RWPE1 (cell line): ENCODE data around the gene RGS19.

Source experiments
- CTCF ChIA-PET: fragments of 350-600 bp; sonication (Branson Sonifier 250); formaldehyde crosslinking; extraction: SDS; loops from one replicate; lab custom pipeline; 2021; lab: Yijun Ruan, JAX
- POLR2A ChIA-PET: fragments of 400-600 bp; formaldehyde crosslinking; extraction: SDS; loops from one replicate; lab custom pipeline; 2020; ENCODE audit warnings: antibody characterized with exemption; ENCODE audit not compliant: low non-redundant PET; lab: Yijun Ruan, JAX
- DNase-seq: peaks from one replicate; pipeline ENCODE4 v3.0.0; 2012; ENCODE audit warnings: low spot score
- H3K27ac ChIP-seq: fragments of 450-650 bp; 2 replicates; pipeline ENCODE4 v1.5.1; 2017
- TF ChIP-seq, protein P1 (sequence below): fragments of 450-650 bp; conservative IDR thresholded peaks from 2 replicates; pipeline ENCODE4 v1.5.1; 2017; ENCODE audit warnings: low read depth, mild to moderate bottlenecking

Gene RGS19

DNA sequence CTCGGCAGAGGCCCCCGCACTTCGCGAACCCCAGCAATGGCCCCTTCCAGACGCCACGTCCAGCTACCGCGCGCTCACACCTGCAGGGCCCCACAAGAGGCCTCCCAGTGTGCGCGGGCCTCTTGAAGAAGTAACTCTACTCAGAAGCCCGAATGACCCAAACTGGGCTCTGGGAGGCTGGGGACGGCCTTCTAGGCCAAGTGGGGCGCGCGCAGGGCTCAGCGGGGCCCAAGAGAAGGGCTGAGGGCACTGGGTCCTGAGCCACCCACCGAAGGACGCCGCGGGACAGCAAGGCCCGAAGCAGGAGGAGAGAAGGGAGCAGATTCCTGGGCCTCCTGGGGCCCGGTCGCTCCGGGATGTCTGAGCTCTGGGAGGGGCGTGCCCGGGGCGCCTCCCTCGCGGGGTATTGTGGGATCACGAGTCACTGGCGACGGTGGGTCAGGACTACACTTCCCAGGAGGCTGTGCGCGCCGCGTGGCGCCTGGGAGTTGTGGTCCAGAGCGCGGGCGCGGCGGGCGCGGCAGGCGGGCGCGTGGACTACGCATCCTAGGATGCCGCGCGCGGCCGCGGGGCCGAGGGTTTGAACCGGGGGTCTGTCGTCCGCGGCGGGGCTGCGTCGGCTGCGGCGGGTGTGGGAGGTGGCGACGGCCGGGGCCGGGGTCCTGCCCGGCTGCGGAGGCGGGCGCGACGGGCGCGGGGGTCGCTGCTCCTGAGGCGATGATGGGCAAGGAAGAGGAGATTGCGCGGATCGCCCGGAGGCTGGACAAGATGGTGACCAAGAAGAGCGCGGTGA is 16.5 kb downstream of the RGS19 start, which contains the start of gene TCEA2:
TCEA2 (plus strand) TSS at position 603 of the 793 bp plus-strand sequence; CDS start at position 718, 115 bp downstream.
- POLR2A ChIA-PET: interaction anchor here (0.6 to 1.0 kb wide), 6 partner anchors 10 to 199 kb away, joined by 3 to 8 read pairs (median 4); no protein-coding TSS in a partner anchor
- peak within 1 kb of the TSS; percentile 83 for H3K27ac ChIP-seq
- CTCF ChIA-PET: interaction anchor here (1.0 to 6.5 kb wide), 3 partner anchors 13 to 24 kb away, joined by 4 to 98 read pairs (median 6); partner anchors contain the start of gene C20orf204
- DNase-seq: peak; percentile 99
- TF ChIP-seq, protein P1, sequence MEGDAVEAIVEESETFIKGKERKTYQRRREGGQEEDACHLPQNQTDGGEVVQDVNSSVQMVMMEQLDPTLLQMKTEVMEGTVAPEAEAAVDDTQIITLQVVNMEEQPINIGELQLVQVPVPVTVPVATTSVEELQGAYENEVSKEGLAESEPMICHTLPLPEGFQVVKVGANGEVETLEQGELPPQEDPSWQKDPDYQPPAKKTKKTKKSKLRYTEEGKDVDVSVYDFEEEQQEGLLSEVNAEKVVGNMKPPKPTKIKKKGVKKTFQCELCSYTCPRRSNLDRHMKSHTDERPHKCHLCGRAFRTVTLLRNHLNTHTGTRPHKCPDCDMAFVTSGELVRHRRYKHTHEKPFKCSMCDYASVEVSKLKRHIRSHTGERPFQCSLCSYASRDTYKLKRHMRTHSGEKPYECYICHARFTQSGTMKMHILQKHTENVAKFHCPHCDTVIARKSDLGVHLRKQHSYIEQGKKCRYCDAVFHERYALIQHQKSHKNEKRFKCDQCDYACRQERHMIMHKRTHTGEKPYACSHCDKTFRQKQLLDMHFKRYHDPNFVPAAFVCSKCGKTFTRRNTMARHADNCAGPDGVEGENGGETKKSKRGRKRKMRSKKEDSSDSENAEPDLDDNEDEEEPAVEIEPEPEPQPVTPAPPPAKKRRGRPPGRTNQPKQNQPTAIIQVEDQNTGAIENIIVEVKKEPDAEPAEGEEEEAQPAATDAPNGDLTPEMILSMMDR: no peak

DNA sequence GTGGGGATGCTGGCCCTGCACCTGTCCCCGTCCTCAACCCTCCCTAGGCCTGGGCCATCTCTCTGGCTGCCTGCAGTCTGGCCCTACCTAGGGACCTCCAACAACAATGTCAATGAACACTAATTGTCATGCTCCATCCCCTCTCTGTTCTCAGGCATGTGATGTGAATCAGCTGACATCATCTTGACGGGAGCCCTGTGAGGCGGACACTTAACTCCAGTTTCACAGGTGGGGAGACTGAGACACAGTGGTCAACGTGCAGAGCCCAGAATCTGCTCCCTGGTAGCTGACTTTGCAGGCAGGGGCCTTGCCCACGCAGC is 17.1 kb downstream of the RGS19 start:
- no peak for DNase-seq
- TF ChIP-seq, protein P1: no peak
- ChIA-PET POLR2A (interaction anchor here (0.8 to 1.0 kb wide), 2 partner anchors 25 to 199 kb away, joined by 3 to 4 read pairs; no protein-coding TSS in a partner anchor), CTCF (interaction anchor here (1.0 to 6.5 kb wide), 3 partner anchors 12 to 24 kb away, joined by 4 to 98 read pairs (median 6); partner anchors contain the start of gene C20orf204)
- peak overlapping the region; percentile 83 for H3K27ac ChIP-seq

DNA sequence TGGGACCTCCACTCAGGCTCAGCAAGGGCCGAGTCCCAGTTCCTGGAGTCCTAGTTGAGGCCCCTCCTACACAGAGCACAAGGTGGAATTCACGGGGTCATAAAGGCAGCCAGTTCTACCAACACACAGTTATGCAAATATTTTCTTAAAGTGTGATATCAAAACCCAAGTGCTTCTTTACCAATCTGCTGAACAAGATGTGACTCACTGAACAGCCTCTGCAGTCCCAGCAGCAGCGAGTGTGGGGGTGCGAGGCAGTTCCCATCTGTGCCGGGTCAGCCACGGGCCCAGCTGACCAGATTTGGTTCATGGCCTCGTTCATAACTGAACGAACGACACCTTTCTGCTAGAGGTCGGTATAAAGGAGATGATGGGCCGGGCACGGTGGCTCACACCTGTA is 20.8 kb downstream of the RGS19 start:
- CTCF ChIA-PET: interaction anchor here (0.6 to 6.5 kb wide), 8 partner anchors 20 to 872 kb away, joined by 3 to 98 read pairs (median 5); partner anchors contain the start of genes C20orf204, OPRL1 and RGS19
- POLR2A ChIA-PET: no interaction called here
- TF ChIP-seq, protein P1: no peak
- no peak for DNase-seq
- H3K27ac ChIP-seq: no peak overlapping the region

DNA sequence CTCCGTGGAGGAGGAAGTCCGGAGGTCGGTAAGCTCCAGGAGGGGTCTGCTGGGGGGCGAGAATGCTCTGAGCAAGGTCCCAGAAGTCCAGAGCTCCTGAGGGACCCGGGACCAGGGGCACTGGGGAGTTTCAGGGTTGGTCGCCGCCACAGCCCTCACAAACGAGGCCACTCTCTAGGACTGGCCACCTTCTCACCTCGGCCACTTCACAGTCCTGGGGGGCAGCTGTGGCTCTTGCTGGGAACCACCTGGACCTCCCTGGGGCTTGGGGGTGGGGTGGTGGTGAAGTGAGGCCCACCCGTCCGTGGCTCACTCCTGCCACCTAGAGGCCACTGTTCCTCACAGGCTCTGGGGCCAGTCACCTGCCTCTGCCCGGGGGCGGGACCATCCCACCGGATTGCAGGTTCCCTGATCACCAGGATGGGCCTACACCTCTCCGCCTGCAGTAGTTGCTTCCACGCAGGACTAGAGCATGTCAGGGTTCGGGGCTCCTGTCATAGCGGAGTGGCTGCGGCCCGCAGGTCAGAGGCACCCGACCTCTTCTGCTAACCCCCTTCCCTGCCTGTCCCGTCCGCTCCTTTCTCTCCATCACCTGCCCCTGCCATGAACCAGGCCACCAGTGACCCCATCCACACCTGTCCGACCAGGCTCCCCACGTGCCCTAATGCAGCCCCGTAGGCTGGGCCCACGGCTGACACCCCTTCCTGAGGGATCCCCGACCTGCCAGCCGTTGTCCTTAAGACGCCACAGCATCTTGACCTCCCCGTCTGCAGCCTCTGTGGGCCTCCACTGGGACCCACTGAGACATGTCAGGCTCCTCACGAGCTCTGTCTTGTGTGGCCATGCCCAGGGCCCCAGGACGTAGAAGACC is 21.5 kb downstream of the RGS19 start:
- no peak overlapping the region for H3K27ac ChIP-seq
- POLR2A ChIA-PET: no interaction called here
- CTCF ChIA-PET: interaction anchor here (0.5 to 6.5 kb wide), 18 partner anchors 8 to 900 kb away, joined by 3 to 98 read pairs (median 4); partner anchors contain the start of genes C20orf204, OPRL1, RGS19 and SOX18
- DNase-seq: peak; percentile 92
- TF ChIP-seq, protein P1: peak; percentile 99

DNA sequence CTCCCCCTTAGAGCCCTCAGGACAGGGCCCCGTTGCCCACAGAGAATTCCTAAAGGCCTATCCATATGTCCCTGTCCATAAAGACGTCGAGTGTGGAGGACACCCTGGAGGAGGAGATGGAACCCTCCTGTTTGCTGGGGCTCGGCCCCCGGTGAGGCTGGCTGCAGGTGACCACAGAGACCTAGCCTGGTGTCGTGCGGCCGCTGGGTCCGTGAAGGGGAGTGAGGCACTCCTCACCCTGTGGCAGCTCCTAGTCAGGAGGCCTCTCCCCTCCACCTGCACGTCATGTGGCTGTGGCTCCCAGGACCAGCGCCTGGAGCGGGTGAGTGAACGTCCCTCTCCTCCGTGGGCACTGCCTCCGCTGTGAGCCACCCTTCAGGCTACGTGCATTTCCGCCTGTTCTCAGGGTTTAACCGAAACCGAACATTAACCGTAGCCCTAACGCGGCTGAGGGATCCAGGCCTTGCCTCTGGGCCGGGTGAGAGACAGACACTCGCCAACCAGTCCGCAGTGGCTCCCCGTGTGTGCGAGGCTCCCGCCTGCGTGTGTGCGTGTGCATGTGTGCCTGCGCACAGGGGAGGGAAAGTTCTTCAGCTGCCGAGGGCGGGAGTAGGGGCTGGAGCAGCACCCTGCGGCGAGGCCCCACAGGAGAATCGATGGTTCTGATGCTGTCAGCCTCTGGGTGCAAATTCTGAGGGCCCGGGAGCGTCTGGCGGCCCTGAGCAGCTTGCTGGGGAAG is 22.3 kb downstream of the RGS19 start:
- H3K27ac ChIP-seq: no peak overlapping the region
- TF ChIP-seq, protein P1: no peak
- ChIA-PET POLR2A (no interaction called here), CTCF (interaction anchor here (0.6 to 6.5 kb wide), 16 partner anchors 8 to 523 kb away, joined by 3 to 98 read pairs (median 4); partner anchors contain the start of genes C20orf204, OPRL1, RGS19 and SOX18)
- DNase-seq: no peak
